K562 (cell line): Measurements from ENCODE around the gene ARL10. TPM values are rescaled to one million over a fixed set of nuclear protein-coding genes. Genes with fewer than 3 reads are reported as not detected.

Experiments
- ATF4 ChIP-seq: fragments of 450-650 bp; formaldehyde crosslinking; IDR thresholded peaks from 2 replicates; pipeline ENCODE4 v1.4.0; 2022; ENCODE audit warnings: mild to moderate bottlenecking, moderate library complexity
- BCL6 ChIP-seq: fragments of 250-450 bp; sonication (Bioruptor Pico); IDR thresholded peaks from 2 replicates; pipeline ENCODE4 v1.4.0; 2020
- BRD4 ChIP-seq: fragments of 200-600 bp; sonication (generic); IDR thresholded peaks from 2 replicates; pipeline ENCODE4 v1.6.1; 2017; ENCODE audit warnings: inconsistent platforms
- CREM ChIP-seq: IDR thresholded peaks from 2 replicates; pipeline ENCODE4 v1.6.1; 2014; ENCODE audit warnings: antibody characterized with exemption, low read depth
- GTF2A2 ChIP-seq: IDR thresholded peaks from 2 replicates; pipeline ENCODE4 v1.6.1; 2016; ENCODE audit warnings: mild to moderate bottlenecking, missing genetic modification characterization, missing compliant biosample characterization
- HOXB6 ChIP-seq: fragments of 250-450 bp; sonication (Bioruptor Pico); IDR thresholded peaks from 2 replicates; pipeline ENCODE4 v1.5.1; 2022; ENCODE audit warnings: mild to moderate bottlenecking, borderline replicate concordance
- MEF2D ChIP-seq: conservative IDR thresholded peaks from 2 replicates; pipeline ENCODE4 v1.6.1; 2016; ENCODE audit warnings: low read depth, missing genetic modification characterization, missing compliant biosample characterization
- MXD1 ChIP-seq: fragments of 250-450 bp; sonication (Bioruptor Pico); IDR thresholded peaks from 2 replicates; pipeline ENCODE4 v1.8.0; 2021; ENCODE audit warnings: borderline replicate concordance, mild to moderate bottlenecking, moderate library complexity; ENCODE audit not compliant: poor library complexity, severe bottlenecking
- POLR2AphosphoS2 ChIP-seq: IDR thresholded peaks from 2 replicates; pipeline ENCODE4 v1.6.1; 2012; ENCODE audit warnings: low read length, improper control_type of control experiment
- RB1 ChIP-seq: fragments of 450-650 bp; IDR thresholded peaks from 2 replicates; pipeline ENCODE4 v1.6.1; 2017; ENCODE audit warnings: low read depth, mild to moderate bottlenecking
- RBFOX2 ChIP-seq: fragments of 200-400 bp; formaldehyde crosslinking; IDR thresholded peaks from 2 replicates; pipeline ENCODE4 v1.6.1; 2017; ENCODE audit warnings: low read depth, mild to moderate bottlenecking, low read length, moderate library complexity
- RCOR1 ChIP-seq, 2 experiments: IDR thresholded peaks; 2 replicates each; pipeline ENCODE4 v1.6.1; 2012; ENCODE audit warnings: low read depth in 2 of 2, low read length in 2 of 2, borderline replicate concordance in 1 of 2, improper control_type of control experiment in 1 of 2
- RFX5 ChIP-seq: IDR thresholded peaks from 2 replicates; pipeline ENCODE4 v1.6.1; 2011; ENCODE audit warnings: low read depth, mild to moderate bottlenecking, improper control_type of control experiment, low read length
- SIX5 ChIP-seq, 2 experiments: IDR thresholded peaks; 2 replicates each; pipeline ENCODE4 v1.6.1; 2011; ENCODE audit warnings: low read length in 2 of 2, borderline replicate concordance in 1 of 2, low read depth in 1 of 2, mild to moderate bottlenecking in 1 of 2, moderate library complexity in 1 of 2; ENCODE audit not compliant: insufficient read depth in 1 of 2
- SP2 ChIP-seq: IDR thresholded peaks from 2 replicates; pipeline ENCODE4 v1.6.1; 2011; ENCODE audit warnings: mild to moderate bottlenecking, low read depth, low read length, moderate library complexity; ENCODE audit not compliant: poor library complexity, severe bottlenecking; ENCODE audit errors: extremely low read depth
- TAF7 ChIP-seq: fragments of 450-650 bp; IDR thresholded peaks from 2 replicates; pipeline ENCODE4 v1.6.1; 2016; ENCODE audit warnings: missing genetic modification characterization, missing compliant biosample characterization
- THAP7 ChIP-seq: fragments of 250-450 bp; sonication (Bioruptor Pico); IDR thresholded peaks from 2 replicates; pipeline ENCODE4 v1.5.0; 2021
- TSC22D4 ChIP-seq: fragments of 450-650 bp; IDR thresholded peaks from 2 replicates; pipeline ENCODE4 v1.6.1; 2016; ENCODE audit warnings: missing genetic modification characterization, missing biosample characterization, control low read depth
- ZNF197 ChIP-seq: fragments of 200-800 bp; sonication (Bioruptor generic); IDR thresholded peaks from 2 replicates; pipeline ENCODE4 v1.6.1; 2016; ENCODE audit warnings: low read depth, missing genetic modification characterization, missing compliant biosample characterization
- ZNF24 ChIP-seq: fragments of 450-650 bp; IDR thresholded peaks from 2 replicates; pipeline ENCODE4 v1.6.1; 2016
- ZNF398 ChIP-seq: fragments of 250-450 bp; sonication (Bioruptor Pico); IDR thresholded peaks from 2 replicates; pipeline ENCODE4 v1.8.0; 2021; ENCODE audit warnings: moderate library complexity, mild to moderate bottlenecking, inconsistent platforms
- ZNF696 ChIP-seq: fragments of 250-450 bp; sonication (Bioruptor Pico); conservative IDR thresholded peaks from 2 replicates; pipeline ENCODE4 v1.4.0; 2020; ENCODE audit warnings: mild to moderate bottlenecking, moderate library complexity
- ZNF707 ChIP-seq: fragments of 250-450 bp; sonication (Bioruptor Pico); conservative IDR thresholded peaks from 2 replicates; pipeline ENCODE4 v1.8.0; 2022; ENCODE audit warnings: inconsistent platforms, mild to moderate bottlenecking, moderate library complexity
- polyA plus RNA-seq, 8 experiments: library from polyadenylated mRNA; depleted of rRNA in 4 of 8; stranded (reverse) in 5 of 8; unstranded in 3 of 8; fragments of >200 nt; fragmentation: Nextera tagmentation in 2 of 8; fragmentation: Illumina TruSeq in 1 of 8; extraction: Ambion mirVana in 2 of 8; extraction: Trizol in 1 of 8; gene quantifications; 2 replicates each; pipeline versions ENCODE4 v1.2.1 to v1.2.3, GENCODE V29; 2011 to 2014; ENCODE audit warnings: inconsistent platforms in 1 of 8, missing spikeins in 1 of 8
- total RNA-seq, 7 experiments: library from RNA; depleted of rRNA in 6 of 7; stranded (reverse); fragments of >200 nt in 6 of 7; fragmentation: Illumina TruSeq in 2 of 7; extraction: Trizol in 2 of 7; gene quantifications; 2 replicates each; pipeline versions ENCODE4 v1.2.1 to v1.2.3, GENCODE V29; 2011 to 2021; ENCODE audit warnings: low replicate concordance in 1 of 7

ARL10 gene
- total and polyA plus RNA-seq, 9 of the 15 experiments (the other 6 are each of a cell fraction or from before 2014, with no cell fraction given), result under 0.01 to 0.40 (median 0.34) TPM; not detected in 3

- no peak for TF ChIP-seq ZNF398
- TF ChIP-seq GTF2A2, result no peak
- peak in 1 of 2 experiments; percentile 12; a peak in 1 of 4 replicates for TF ChIP-seq RCOR1 (IDR thresholded peaks at IDR 0.05; ENCODE audit: borderline replicate concordance in 1 of 2, low read depth in 2 of 2, low read length in 2 of 2)
- peak; percentile 51; the same call in 1 of the 2 replicates for TF ChIP-seq ATF4 (CRISPR knock-in tag)
- peak; percentile 61 to 77; a peak in 3 of 4 replicates for TF ChIP-seq SIX5 (IDR thresholded peaks at IDR 0.05; ENCODE audit: borderline replicate concordance in 1 of 2, insufficient read depth in 1 of 2, low read depth in 1 of 2, low read length in 2 of 2)
- TF ChIP-seq THAP7 (CRISPR knock-in tag), result peak; percentile 44; the same call in 1 of the 2 replicates
- TF ChIP-seq TSC22D4 (tag), result no peak
- TF ChIP-seq RB1, result peak; percentile 67; the same call in 1 of the 2 replicates
- no peak for TF ChIP-seq MXD1 (CRISPR knock-in tag)
- TF ChIP-seq ZNF696 (CRISPR knock-in tag), result no peak
- TF ChIP-seq TAF7, result peak; percentile 72
- TF ChIP-seq CREM, result peak; percentile 55
- TF ChIP-seq RBFOX2, result peak; percentile 99
- TF ChIP-seq HOXB6 (CRISPR knock-in tag), result no peak
- TF ChIP-seq ZNF707 (CRISPR knock-in tag), result no peak
- no peak for TF ChIP-seq ZNF24
- no peak for TF ChIP-seq SP2
- TF ChIP-seq ZNF197 (CRISPR knock-in tag), result no peak
- TF ChIP-seq BCL6 (CRISPR knock-in tag), result no peak
- TF ChIP-seq BRD4, result no peak
- TF ChIP-seq POLR2AphosphoS2, result no peak
- TF ChIP-seq RFX5, result no peak
- TF ChIP-seq MEF2D (tag), result no peak
Measured at GRCh38 chr5:176361437-176362232, 3.7 kb upstream of the ARL10 start, which contains the start of gene KIAA1191 (continued).
